Skeletal muscle tissue (tissue), 4 donors: ENCODE data around the gene ARHGAP25. TPM values are rescaled to one million over a fixed set of nuclear protein-coding genes. Genes with fewer than 3 reads are reported as not detected.

Experiments
- H3K27ac ChIP-seq: one replicate; pipeline ENCODE4 v1.7.0; 2013; ENCODE audit warnings: mild to moderate bottlenecking, low read depth, low read length, inconsistent platforms
- H3K27me3 ChIP-seq, 3 donors: one replicate each; pipeline ENCODE4 v1.7.0; 2013; ENCODE audit warnings: low read length in 3 of 3; ENCODE audit not compliant: control insufficient read depth in 3 of 3, insufficient read depth in 3 of 3
- H3K36me3 ChIP-seq, 3 donors: one replicate each; pipeline ENCODE4 v1.7.0; 2013; ENCODE audit warnings: low read length in 3 of 3; ENCODE audit not compliant: control insufficient read depth in 3 of 3, insufficient read depth in 3 of 3
- H3K4me1 ChIP-seq, 3 donors: one replicate each; pipeline ENCODE4 v1.7.0; 2013; ENCODE audit warnings: low read length in 3 of 3, mild to moderate bottlenecking in 3 of 3; ENCODE audit not compliant: control insufficient read depth in 3 of 3, insufficient read depth in 3 of 3
- H3K4me3 ChIP-seq, 3 donors: one replicate each; pipeline ENCODE4 v1.7.0; 2013; ENCODE audit warnings: low read length in 3 of 3
- H3K9ac ChIP-seq, 3 donors: one replicate each; pipeline ENCODE4 v1.7.0; 2013; ENCODE audit warnings: low read length in 3 of 3, mild to moderate bottlenecking in 3 of 3, moderate library complexity in 2 of 3, low read depth in 1 of 3
- H3K9me3 ChIP-seq, 3 donors: one replicate each; pipeline ENCODE4 v1.7.0; 2013; ENCODE audit warnings: low read length in 3 of 3; ENCODE audit not compliant: control insufficient read depth in 3 of 3
- total RNA-seq: library from RNA; depleted of rRNA; stranded (reverse); fragments of >200 nt; gene quantifications from one replicate; pipeline ENCODE4 v1.2.3, GENCODE V29; 2014
- donor health status: Osteomylitis.

ARHGAP25 gene
- total RNA-seq, 1 donor from 2014 or later = 4.7 TPM

DNA sequence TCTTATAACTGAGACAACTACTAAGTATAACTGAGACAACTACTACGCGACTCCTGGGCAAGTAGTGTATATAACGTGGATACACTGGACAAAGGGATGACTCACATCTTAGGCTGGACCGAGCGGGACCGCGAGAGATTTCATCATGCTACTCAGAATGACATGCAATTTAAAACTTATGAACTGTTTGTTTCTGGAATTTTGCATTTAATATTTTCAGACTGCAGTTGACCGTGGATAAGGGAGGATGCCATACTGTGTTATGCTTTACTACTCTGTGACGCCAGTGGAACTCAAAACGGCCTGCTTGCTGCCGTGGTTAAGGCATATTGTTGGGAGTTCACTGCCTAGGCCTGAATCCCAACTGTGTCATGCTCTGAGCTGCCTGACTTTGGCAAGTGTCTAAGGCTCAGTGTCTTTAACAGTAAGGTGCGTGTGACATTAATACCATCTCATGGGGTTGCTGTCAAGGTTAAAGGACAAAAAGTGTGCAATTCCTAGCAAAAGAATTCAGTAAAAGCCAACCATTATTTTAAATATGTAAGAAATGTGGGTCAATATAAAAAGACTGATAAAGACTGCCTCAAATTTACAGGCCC, 72.0 kb downstream of the ARHGAP25 start:
- H3K36me3 ChIP-seq = peaks cover 0 to 4% (median 0%) of the 10 kb centered on the region in 3 donors
- no peaks in the 10 kb centered on the region for H3K27me3 ChIP-seq
- H3K9ac ChIP-seq = no peak overlapping the region
- no peak overlapping the region for H3K27ac ChIP-seq
- H3K4me1 ChIP-seq = peaks cover 3 to 8% (median 7%) of the 10 kb centered on the region in 3 donors
- H3K9me3 ChIP-seq = no peaks in the 10 kb centered on the region
- no peak overlapping the region for H3K4me3 ChIP-seq

- Histone ChIP-seq H3K27ac (no peak overlapping the region), H3K27me3 (no peaks in the 10 kb centered on the region), H3K4me3 (no peak overlapping the region), H3K9me3 (no peaks in the 10 kb centered on the region), H3K4me1 (peaks cover 3 to 8% (median 8%) of the 10 kb centered on the region in 3 donors), H3K9ac (no peak overlapping the region), H3K36me3 (peaks cover 0 to 4% (median 0%) of the 10 kb centered on the region in 3 donors)
Observed at GRCh38 chr2:68807821-68808266, 73.2 kb downstream of the ARHGAP25 start.

- H3K9me3 ChIP-seq = no peaks in the 10 kb centered on the region
- no peak overlapping the region for H3K4me3 ChIP-seq
- H3K27ac ChIP-seq = no peak overlapping the region
- H3K27me3 ChIP-seq = no peaks in the 10 kb centered on the region
- H3K36me3 ChIP-seq = peaks cover 2 to 4% (median 3%) of the 10 kb centered on the region in 3 donors
- no peak overlapping the region for H3K9ac ChIP-seq
- H3K4me1 ChIP-seq = peaks cover 3 to 8% (median 8%) of the 10 kb centered on the region in 3 donors
Observed at GRCh38 chr2:68809324-68810240, 75.0 kb downstream of the ARHGAP25 start.

DNA sequence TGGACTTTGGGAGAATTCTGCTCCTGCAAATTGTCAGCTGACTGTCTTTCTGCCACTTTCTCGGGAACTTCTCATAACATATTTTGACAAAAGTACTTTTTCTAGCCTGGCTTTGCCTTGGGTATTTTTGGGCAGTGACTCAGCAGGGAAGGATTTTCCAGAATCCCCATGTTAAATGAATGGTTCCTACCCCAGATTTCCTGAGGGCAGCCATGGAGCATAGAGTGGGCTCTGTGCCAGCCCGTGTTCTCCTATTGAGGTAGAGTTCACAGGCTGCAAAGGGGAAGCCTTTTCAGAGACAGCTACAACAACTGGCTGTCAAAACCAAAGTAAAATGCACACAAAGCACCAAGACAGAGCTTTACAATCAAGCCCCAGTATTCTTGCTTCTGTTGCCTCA, 76.8 kb downstream of the ARHGAP25 start:
- Histone ChIP-seq H3K4me1 (peaks cover 3 to 8% (median 8%) of the 10 kb centered on the region in 3 donors), H3K9me3 (no peaks in the 10 kb centered on the region), H3K4me3 (no peak overlapping the region), H3K9ac (no peak overlapping the region), H3K27me3 (no peaks in the 10 kb centered on the region), H3K36me3 (peaks cover 2 to 7% (median 3%) of the 10 kb centered on the region in 3 donors), H3K27ac (no peak overlapping the region)

DNA sequence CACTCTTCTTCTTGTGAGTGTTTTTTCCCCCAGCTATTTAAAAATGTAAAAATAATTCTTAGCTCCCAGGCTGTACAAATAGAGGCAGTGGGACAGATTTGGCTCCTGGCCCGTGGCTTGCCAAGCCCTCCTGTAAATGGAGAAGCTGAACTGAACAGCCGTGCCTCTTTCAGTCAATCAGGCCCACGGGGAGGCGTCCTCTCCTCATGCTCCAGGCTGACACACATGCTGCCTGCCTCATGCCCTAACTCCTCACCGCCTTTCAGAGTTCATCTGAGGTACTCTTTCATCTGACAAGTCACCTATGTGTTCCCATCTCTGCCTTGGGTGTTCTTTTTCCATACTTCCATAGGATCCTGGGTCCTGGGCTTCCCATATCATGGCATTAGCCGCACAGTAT, 77.6 kb downstream of the ARHGAP25 start:
- Histone ChIP-seq H3K9me3 (no peaks in the 10 kb centered on the region), H3K4me1 (peaks cover 3 to 8% (median 8%) of the 10 kb centered on the region in 3 donors), H3K4me3 (no peak overlapping the region), H3K36me3 (peaks cover 2 to 7% (median 3%) of the 10 kb centered on the region in 3 donors), H3K9ac (no peak overlapping the region), H3K27me3 (no peaks in the 10 kb centered on the region), H3K27ac (no peak overlapping the region)

DNA sequence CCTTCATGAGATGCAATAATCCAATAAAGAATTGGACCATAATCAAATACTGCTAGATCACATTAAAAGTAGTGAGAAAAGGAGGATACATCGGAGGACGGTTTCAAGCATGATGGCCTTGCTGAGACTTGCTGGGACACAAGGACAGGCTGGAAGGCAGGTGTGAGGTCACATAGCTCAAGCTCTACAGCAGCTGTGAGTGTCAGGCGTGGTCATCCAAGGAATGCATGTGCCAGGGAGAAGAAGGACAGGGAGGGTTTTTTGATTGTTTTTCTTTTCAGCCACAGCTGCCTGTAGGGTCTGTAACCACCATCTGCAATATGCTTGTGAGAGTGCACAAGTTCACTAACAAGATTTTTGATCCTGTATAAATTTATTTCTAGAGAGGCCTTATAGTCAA, 79.0 kb downstream of the ARHGAP25 start:
- Histone ChIP-seq H3K9ac (no peak overlapping the region), H3K36me3 (peaks cover 2 to 3% (median 3%) of the 10 kb centered on the region in 3 donors), H3K27me3 (no peaks in the 10 kb centered on the region), H3K27ac (no peak overlapping the region), H3K9me3 (no peaks in the 10 kb centered on the region), H3K4me1 (peaks cover 3 to 8% (median 4%) of the 10 kb centered on the region in 3 donors), H3K4me3 (no peak overlapping the region)

DNA sequence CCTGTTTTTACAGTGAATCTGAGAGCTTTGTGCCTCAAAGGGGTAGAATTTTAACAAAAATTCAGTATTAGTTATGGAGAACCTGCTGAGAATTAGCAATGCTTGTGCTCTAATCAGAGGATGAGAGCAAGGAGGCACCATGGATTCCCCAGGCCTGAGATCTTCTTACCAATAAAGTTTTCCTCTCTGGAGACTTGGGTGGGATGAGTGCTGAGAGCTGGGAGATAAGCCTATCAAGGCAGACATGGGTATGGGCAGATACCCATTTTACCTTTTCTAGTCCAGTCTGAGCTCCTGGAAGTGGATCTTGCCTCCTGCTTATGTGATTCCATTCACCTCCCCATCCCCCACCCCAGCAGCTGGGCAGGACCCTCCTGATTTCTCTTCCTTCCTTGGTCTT, 82.7 kb downstream of the ARHGAP25 start:
- H3K9me3 ChIP-seq = no peaks in the 10 kb centered on the region
- H3K9ac ChIP-seq = no peak overlapping the region
- no peaks in the 10 kb centered on the region for H3K4me1 ChIP-seq
- H3K27me3 ChIP-seq = no peaks in the 10 kb centered on the region
- no peak overlapping the region for H3K27ac ChIP-seq
- peaks cover 3 to 7% (median 7%) of the 10 kb centered on the region in 3 donors for H3K36me3 ChIP-seq
- no peak overlapping the region for H3K4me3 ChIP-seq

- no peaks in the 10 kb centered on the region for H3K4me1 ChIP-seq
- no peak overlapping the region for H3K27ac ChIP-seq
- H3K9ac ChIP-seq = no peak overlapping the region
- peaks cover 0 to 10% (median 5%) of the 10 kb centered on the region in 3 donors for H3K36me3 ChIP-seq
- H3K9me3 ChIP-seq = no peaks in the 10 kb centered on the region
- no peak overlapping the region for H3K4me3 ChIP-seq
- no peaks in the 10 kb centered on the region for H3K27me3 ChIP-seq
Observed at GRCh38 chr2:68819556-68819955, 84.9 kb downstream of the ARHGAP25 start.

DNA sequence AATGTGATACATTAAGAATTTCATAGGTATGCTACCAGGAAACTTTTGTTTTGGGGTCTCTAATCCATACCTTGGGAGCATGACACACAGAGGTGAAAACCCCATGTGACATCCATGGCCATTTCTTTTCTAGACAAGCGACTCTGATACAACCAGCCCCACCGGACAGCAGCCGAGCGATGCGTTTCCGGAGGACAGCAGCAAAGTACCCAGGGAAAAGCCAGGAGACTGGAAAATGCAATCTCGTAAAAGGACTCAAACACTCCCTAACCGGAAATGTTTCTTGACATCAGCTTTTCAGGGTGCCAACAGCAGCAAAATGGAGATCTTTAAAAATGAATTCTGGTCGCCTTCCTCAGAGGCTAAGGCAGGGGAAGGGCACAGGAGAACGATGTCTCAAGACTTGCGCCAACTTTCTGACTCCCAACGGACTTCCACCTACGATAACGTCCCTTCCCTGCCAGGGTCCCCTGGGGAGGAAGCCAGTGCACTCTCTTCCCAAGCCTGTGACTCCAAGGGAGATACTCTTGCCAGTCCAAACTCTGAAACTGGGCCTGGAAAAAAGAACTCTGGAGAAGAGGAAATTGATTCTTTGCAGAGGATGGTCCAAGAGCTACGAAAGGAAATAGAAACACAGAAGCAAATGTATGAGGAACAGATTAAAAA, 87.7 kb downstream of the ARHGAP25 start:
- Histone ChIP-seq H3K4me3 (no peak overlapping the region), H3K9ac (no peak overlapping the region), H3K36me3 (peaks cover 0 to 7% (median 5%) of the 10 kb centered on the region in 3 donors), H3K27ac (no peak overlapping the region), H3K27me3 (no peaks in the 10 kb centered on the region), H3K9me3 (no peaks in the 10 kb centered on the region), H3K4me1 (no peaks in the 10 kb centered on the region)
